GM18498 (cell line): ENCODE results near the gene LIPC.

Source experiments
- ATAC-seq: cut with Tn5 transposase; IDR thresholded peaks from one replicate; pipeline ENCODE4 v1.9.1; 2021; ENCODE audit warnings: mild to moderate bottlenecking, moderate library complexity; ENCODE audit not compliant: unreplicated experiment

Gene LIPC

DNA sequence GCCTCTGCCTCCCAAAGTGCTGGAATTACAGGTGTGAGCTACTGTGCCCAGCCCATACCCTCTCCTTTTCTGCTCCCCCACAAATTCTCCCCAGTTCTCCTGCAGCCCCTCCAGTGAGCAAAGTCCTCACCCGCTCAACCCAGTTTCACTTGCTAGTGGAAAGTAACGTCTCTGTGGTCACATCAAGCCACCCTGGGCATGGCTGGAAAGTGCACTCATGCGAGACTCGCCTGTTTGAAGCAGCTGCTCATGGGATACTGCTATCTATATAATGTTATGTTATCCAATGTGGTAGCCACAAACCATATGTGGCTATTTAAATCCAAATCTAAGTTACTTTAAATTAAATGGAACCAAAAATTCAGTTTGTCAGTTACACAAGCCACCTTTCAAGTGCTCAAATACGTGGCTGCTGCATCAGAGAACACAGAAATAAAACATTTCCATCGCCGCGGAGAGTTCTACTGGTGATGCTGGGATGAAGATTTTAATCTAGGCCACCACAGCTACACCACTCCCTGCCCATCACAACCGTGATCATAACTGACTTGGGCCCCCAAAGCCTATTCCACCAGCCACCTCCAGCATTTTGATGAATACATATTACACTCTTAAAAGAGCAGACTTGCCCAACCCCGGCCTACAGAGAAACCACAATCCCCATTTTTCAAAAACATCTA, 119.4 kb downstream of the LIPC start:
- no peak for ATAC-seq

GRCh38 chr15:58551764-58552504, 120.1 kb downstream of the LIPC start:
- no peak for ATAC-seq

GRCh38 chr15:58552505-58553364, 120.9 kb downstream of the LIPC start:
- no peak for ATAC-seq

- no peak for ATAC-seq
These were observed 121.7 kb downstream of the LIPC start for GRCh38 chr15:58553365-58553918.

GRCh38 chr15:58554758-58555157, 123.0 kb downstream of the LIPC start:
- ATAC-seq = no peak

GRCh38 chr15:58555162-58556027, 123.6 kb downstream of the LIPC start:
- no peak for ATAC-seq

GRCh38 chr15:58556028-58556361, 124.2 kb downstream of the LIPC start:
- ATAC-seq = no peak

- no peak for ATAC-seq
These were observed 124.8 kb downstream of the LIPC start for GRCh38 chr15:58556541-58556940.

- no peak for ATAC-seq
These were observed 127.0 kb downstream of the LIPC start for GRCh38 chr15:58558777-58559176.

GRCh38 chr15:58559904-58560588, 128.3 kb downstream of the LIPC start:
- ATAC-seq = no peak

DNA sequence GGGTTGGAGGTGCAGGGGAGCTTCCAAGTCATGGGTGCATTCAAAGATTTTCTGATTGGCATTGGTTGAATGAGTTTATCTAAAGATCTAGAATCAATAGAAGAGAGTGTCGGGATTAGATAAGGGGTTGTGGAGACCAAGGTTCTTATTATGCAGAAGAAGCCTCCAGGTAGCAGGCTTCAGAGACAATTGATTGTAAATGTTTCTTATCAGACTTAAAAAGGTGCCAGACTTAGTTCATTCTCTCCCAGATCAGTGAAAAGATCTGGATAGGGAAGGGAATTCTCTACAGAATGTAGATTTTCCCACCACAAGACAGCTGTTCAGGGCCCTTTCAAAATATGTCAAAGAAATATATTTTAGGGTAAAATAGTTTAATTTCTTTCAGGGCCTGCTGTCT, 129.5 kb downstream of the LIPC start:
- no peak for ATAC-seq

DNA sequence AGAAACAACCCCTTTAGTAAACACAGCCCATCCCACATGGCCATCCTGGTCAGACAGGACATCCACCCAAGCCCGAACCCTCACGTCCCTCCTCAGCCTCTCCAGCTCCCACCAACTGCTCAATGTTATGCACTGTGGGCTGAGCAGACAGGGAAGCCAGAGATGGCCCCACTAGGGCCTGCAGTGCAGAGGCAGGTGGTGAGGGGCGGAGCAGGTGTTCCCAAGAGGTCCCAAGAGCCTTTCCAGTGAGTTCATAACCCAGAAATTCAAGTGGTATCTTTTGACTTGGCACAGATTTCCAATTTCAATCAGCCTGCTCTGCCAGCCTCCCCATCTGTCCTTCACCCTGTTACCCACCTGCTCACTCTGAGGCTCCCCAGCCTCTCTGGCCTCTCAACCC, 130.3 kb downstream of the LIPC start:
- ATAC-seq = no peak

- ATAC-seq = no peak
These were observed 133.2 kb downstream of the LIPC start for GRCh38 chr15:58564981-58565380.

DNA sequence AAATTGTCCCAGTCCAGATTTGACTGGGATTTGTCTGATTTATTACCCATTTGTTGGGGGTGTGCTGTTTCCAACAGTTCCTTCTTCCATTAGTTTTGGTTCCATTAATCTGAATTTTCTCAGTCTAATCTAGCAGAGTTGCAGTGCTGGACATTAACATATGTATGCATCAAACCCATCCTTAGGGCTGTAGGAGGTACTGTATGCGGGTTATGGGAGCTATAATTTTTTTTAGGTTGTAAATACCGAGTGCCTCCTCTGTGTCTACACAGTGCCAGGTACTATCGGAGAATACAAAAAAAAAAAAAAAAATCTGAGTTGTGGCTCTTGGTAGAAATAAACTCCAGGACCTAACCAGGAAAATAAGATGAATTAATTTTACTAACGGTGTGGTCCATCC, 133.8 kb downstream of the LIPC start:
- no peak for ATAC-seq

DNA sequence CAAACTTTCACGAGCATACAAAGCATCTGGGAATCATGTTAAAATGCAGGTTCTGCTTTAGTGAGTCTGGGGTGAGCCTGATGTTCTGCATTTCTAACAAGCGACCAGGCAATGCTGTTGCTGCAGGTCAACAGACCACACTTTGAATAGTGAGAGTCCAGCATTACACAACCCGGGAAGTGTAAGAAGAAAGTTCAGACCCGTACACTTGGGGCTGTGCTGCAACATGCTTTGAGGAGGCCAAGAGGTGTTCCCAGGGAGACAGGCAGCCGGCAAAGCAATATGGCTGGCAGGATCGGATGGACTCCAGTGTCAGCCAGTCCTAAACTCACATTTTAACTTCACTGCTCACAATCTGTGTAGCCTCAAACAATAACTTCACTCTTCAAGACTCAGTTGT, 134.2 kb downstream of the LIPC start:
- ATAC-seq = no peak

- ATAC-seq = no peak
These were observed 136.4 kb downstream of the LIPC start for GRCh38 chr15:58568157-58568571.

DNA sequence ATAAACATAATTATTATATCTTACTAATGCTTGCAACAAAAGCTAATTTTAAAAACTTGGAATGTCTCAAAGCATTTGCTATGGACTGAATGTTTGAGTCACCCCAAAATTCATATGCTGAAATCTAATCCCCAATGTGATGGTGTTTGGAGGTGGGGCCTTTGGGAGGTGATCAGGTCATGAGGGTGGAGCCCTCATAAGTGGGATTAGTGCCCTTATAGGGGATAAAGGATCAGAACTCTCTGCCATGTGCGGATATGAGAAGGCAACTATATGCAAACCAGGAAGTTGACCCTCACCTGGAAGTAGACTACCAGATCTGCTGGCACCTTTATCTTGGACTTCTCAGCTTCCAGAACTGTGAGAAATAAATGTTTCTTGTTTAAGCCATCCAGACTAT, 137.7 kb downstream of the LIPC start:
- ATAC-seq = no peak

DNA sequence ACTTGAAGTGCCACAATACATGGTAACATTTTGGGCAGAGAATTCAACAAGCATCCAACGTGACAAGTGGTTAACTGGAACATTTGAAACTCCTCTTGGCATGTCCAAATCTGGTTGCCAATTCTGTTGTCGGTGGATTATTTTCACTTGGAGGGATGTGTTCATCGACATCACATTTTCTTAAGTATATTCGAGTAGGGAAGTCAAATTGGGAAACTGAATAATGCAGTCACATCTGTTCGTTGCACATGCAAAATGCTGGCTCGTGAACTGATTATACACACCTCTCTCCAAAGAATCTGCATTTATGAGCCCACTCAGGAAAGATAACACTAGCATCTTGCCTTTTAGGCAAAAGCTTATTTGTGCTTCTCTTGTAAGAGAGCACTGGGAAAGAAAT, 139.7 kb downstream of the LIPC start:
- ATAC-seq = no peak

- no peak for ATAC-seq
These were observed 140.7 kb downstream of the LIPC start for GRCh38 chr15:58572521-58572920.

DNA sequence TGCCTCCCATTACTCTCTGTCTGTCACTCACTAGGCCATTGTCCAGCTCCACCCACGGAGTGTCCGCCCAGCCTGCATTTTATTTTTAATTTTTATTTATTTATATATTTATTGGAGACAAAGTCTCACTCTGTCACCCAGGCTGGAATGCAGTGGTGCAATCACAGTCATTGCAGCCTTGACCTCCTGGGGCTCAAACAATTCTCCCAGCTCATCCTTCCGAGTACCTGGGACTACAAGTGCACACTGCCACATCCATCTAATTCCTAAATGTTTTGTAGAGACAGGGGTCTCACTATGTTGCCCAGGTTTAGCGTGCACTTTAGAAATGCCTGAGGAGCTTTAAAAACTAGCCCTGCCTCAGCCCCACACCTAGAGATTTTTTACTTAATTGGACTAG, 141.5 kb downstream of the LIPC start:
- no peak for ATAC-seq
